IMR-90 (cell line): Measurements from ENCODE around the gene SLC9A3.
"Not testable (repeated sequence)": the region's sequence is repeated elsewhere in the genome, so short reads cannot be mapped to it uniquely, and the experiment has no call there.

ENCODE experiments used
- CEBPB ChIP-seq: IDR thresholded peaks from 2 replicates; pipeline ENCODE4 v1.6.1; 2012; ENCODE audit warnings: low read depth, low read length, improper control_type of control experiment
- CHD1 ChIP-seq: IDR thresholded peaks from 2 replicates; pipeline ENCODE4 v1.6.1; 2012; ENCODE audit warnings: low read depth, low read length, improper control_type of control experiment
- MAFK ChIP-seq: IDR thresholded peaks from 2 replicates; pipeline ENCODE4 v1.6.1; 2012; ENCODE audit warnings: low read depth, low read length, improper control_type of control experiment
- MAZ ChIP-seq: IDR thresholded peaks from 2 replicates; pipeline ENCODE4 v1.6.1; 2012; ENCODE audit warnings: low read depth, mild to moderate bottlenecking, low read length, improper control_type of control experiment, moderate library complexity, borderline replicate concordance
- NFE2L2 ChIP-seq: fragments of 150-350 bp; IDR thresholded peaks from 2 replicates; pipeline ENCODE4 v1.6.1; 2016; ENCODE audit warnings: low read depth, mild to moderate bottlenecking, low read length
- POLR2A ChIP-seq: IDR thresholded peaks from 2 replicates; pipeline ENCODE4 v1.6.1; 2012; ENCODE audit warnings: mild to moderate bottlenecking, low read depth, low read length
- RAD21 ChIP-seq: IDR thresholded peaks from 2 replicates; pipeline ENCODE4 v1.6.1; 2012; ENCODE audit warnings: low read length, improper control_type of control experiment
- RCOR1 ChIP-seq: IDR thresholded peaks from 2 replicates; pipeline ENCODE4 v1.6.1; 2012; ENCODE audit warnings: mild to moderate bottlenecking, low read length, improper control_type of control experiment; ENCODE audit not compliant: insufficient replicate concordance
- RFX5 ChIP-seq: IDR thresholded peaks from 2 replicates; pipeline ENCODE4 v1.8.0; 2012; ENCODE audit warnings: low read depth, mild to moderate bottlenecking, low read length, moderate library complexity
- TF ChIP-seq, protein P1 (sequence below): conservative IDR thresholded peaks from 2 replicates; pipeline ENCODE4 v1.5.1; 2012; ENCODE audit warnings: mild to moderate bottlenecking, low read depth, low read length, improper control_type of control experiment
- TF ChIP-seq, protein P2 (sequence below): fragments of 150-350 bp; IDR thresholded peaks from 2 replicates; pipeline ENCODE4 v1.6.1; 2017; ENCODE audit warnings: mild to moderate bottlenecking, antibody characterized with exemption, low read length, low read depth
- TF ChIP-seq, protein P3 (sequence below): fragments of 150-350 bp; IDR thresholded peaks from 2 replicates; pipeline ENCODE4 v1.6.1; 2016; ENCODE audit warnings: low read depth, mild to moderate bottlenecking, low read length, moderate library complexity, borderline replicate concordance

DNA sequence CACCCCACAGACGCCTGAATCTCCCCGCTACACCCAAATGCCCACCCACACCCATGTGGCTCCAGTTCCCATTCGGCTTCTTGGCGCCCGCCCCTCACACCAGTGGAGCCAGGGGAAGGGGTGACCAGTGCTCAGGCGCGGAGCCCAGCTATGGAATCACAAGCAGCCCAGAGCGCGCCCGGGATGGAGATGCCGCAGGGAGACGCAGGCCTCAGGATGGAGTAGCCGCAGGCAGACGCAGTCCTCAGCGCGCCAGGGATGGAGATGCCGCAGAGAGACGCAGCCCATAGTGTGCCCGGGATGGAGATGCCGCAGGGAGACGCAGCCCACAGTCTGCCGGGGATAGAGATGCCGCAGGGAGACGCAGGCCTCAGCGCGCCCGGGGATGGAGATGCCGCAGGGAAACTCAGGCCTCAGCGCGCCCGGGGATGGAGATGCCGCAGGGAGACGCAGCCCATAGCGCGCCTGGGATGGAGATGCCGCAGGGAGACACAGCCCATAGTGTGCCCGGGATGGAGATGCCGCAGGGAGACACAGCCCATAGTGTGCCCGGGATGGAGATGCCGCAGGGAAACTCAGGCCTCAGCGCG, 16.2 kb downstream of the SLC9A3 start:
- TF ChIP-seq, protein P1, sequence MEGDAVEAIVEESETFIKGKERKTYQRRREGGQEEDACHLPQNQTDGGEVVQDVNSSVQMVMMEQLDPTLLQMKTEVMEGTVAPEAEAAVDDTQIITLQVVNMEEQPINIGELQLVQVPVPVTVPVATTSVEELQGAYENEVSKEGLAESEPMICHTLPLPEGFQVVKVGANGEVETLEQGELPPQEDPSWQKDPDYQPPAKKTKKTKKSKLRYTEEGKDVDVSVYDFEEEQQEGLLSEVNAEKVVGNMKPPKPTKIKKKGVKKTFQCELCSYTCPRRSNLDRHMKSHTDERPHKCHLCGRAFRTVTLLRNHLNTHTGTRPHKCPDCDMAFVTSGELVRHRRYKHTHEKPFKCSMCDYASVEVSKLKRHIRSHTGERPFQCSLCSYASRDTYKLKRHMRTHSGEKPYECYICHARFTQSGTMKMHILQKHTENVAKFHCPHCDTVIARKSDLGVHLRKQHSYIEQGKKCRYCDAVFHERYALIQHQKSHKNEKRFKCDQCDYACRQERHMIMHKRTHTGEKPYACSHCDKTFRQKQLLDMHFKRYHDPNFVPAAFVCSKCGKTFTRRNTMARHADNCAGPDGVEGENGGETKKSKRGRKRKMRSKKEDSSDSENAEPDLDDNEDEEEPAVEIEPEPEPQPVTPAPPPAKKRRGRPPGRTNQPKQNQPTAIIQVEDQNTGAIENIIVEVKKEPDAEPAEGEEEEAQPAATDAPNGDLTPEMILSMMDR = not testable (repeated sequence)
- TF ChIP-seq, protein P2, sequence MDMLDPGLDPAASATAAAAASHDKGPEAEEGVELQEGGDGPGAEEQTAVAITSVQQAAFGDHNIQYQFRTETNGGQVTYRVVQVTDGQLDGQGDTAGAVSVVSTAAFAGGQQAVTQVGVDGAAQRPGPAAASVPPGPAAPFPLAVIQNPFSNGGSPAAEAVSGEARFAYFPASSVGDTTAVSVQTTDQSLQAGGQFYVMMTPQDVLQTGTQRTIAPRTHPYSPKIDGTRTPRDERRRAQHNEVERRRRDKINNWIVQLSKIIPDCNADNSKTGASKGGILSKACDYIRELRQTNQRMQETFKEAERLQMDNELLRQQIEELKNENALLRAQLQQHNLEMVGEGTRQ = not testable (repeated sequence)
- TF ChIP-seq RAD21, POLR2A, RCOR1, CHD1, CEBPB, MAZ, RFX5, MAFK, NFE2L2: not testable (repeated sequence)
- TF ChIP-seq, protein P3, sequence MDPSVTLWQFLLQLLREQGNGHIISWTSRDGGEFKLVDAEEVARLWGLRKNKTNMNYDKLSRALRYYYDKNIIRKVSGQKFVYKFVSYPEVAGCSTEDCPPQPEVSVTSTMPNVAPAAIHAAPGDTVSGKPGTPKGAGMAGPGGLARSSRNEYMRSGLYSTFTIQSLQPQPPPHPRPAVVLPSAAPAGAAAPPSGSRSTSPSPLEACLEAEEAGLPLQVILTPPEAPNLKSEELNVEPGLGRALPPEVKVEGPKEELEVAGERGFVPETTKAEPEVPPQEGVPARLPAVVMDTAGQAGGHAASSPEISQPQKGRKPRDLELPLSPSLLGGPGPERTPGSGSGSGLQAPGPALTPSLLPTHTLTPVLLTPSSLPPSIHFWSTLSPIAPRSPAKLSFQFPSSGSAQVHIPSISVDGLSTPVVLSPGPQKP = not testable (repeated sequence)
